ENCODE data around the gene OR10J1. TPM values are rescaled to one million over a fixed set of nuclear protein-coding genes. Genes with fewer than 3 reads are reported as not detected.

The OR10J1 gene, protein sequence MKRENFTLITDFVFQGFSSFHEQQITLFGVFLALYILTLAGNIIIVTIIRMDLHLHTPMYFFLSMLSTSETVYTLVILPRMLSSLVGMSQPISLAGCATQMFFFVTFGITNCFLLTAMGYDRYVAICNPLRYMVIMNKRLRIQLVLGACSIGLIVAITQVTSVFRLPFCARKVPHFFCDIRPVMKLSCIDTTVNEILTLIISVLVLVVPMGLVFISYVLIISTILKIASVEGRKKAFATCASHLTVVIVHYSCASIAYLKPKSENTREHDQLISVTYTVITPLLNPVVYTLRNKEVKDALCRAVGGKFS
- not detected for total RNA-seq

DNA sequence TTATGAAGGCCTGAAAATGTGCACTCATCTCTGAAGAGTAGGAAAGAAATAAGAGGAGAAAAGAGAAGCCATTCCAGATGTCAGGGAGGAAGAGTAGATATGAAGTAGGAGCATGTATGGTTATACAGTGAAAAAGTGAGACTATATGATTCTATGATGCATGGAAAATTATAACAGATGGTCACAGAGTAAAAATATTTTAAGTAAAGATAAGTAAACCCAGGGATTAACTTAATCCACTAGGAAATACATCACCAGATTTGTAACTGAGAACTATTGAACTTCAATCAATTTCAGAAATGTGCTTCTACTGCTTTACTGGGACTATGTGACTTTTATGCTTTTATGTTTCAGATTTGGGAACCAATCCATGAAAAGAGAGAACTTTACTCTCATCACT is at the start of gene OR10J1:
TSS of gene OR10J1 (plus strand) at position 301 of the 400 bp plus-strand sequence. CDS start at position 371, 70 bp downstream.
- ATAC-seq (ENCODE audit: low FRiP score in 2 of 2), result no peak
- no peak for DNase-seq
- H3K9me3 ChIP-seq, result no peaks in the 10 kb centered on the region

DNA sequence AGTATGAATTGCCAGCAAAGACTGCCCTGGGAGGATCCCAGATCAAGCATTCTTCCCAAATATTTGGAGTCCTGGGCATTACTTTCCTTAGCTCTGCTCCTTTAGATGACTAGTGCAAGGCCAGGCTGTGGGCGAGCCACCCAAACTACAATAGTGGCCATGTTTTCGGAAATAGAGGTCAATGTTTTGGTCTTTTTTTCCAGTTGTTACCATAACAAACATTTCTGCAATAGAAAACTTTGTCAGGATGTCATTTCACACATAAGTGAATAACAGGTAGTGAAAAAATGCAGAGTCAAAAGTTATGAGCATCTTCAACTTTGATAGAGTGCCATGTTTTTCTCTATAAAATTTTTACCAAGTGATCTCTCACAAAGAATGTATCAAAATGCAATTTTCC is 32.7 kb upstream of the OR10J1 start:
- DNase-seq (no peak), ATAC-seq (ENCODE audit: low FRiP score in 2 of 2) (no peak)
- no peak overlapping the region for H3K4me3 ChIP-seq
- H3K4me1 ChIP-seq, result no peaks in the 10 kb centered on the region
- H3K27ac ChIP-seq, result no peak overlapping the region
- no peaks in the 10 kb centered on the region for H3K9me3 ChIP-seq
- H3K27me3 ChIP-seq, result no peaks in the 10 kb centered on the region
- H3K36me3 ChIP-seq, result no peaks in the 10 kb centered on the region
- 79 to 91% methylated on average over 2 of the region's 2 CpGs for WGBS, 2 donors
- no peak for TF ChIP-seq POLR2AphosphoS5 (IDR thresholded peaks at IDR 0.05)
- TF ChIP-seq, protein P1, sequence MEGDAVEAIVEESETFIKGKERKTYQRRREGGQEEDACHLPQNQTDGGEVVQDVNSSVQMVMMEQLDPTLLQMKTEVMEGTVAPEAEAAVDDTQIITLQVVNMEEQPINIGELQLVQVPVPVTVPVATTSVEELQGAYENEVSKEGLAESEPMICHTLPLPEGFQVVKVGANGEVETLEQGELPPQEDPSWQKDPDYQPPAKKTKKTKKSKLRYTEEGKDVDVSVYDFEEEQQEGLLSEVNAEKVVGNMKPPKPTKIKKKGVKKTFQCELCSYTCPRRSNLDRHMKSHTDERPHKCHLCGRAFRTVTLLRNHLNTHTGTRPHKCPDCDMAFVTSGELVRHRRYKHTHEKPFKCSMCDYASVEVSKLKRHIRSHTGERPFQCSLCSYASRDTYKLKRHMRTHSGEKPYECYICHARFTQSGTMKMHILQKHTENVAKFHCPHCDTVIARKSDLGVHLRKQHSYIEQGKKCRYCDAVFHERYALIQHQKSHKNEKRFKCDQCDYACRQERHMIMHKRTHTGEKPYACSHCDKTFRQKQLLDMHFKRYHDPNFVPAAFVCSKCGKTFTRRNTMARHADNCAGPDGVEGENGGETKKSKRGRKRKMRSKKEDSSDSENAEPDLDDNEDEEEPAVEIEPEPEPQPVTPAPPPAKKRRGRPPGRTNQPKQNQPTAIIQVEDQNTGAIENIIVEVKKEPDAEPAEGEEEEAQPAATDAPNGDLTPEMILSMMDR (IDR thresholded peaks at IDR 0.05), result no peak
- TF ChIP-seq POLR2A (IDR thresholded peaks at IDR 0.05), result no peak
- TF ChIP-seq EP300 (IDR thresholded peaks at IDR 0.05), result no peak

More for the DNA sequence above, at the start of gene OR10J1:
- Histone ChIP-seq H3K27me3 (no peaks in the 10 kb centered on the region), H3K27ac (no peak within 1 kb of the TSS), H3K36me3 (no peaks in the 10 kb centered on the region), H3K4me1 (no peaks in the 10 kb centered on the region), H3K4me3 (no peak within 1 kb of the TSS)
- TF ChIP-seq POLR2AphosphoS5 (IDR thresholded peaks at IDR 0.05) (no peak), EP300 (IDR thresholded peaks at IDR 0.05) (no peak), POLR2A (IDR thresholded peaks at IDR 0.05) (no peak)
- TF ChIP-seq, protein P1 (IDR thresholded peaks at IDR 0.05), result no peak

DNA sequence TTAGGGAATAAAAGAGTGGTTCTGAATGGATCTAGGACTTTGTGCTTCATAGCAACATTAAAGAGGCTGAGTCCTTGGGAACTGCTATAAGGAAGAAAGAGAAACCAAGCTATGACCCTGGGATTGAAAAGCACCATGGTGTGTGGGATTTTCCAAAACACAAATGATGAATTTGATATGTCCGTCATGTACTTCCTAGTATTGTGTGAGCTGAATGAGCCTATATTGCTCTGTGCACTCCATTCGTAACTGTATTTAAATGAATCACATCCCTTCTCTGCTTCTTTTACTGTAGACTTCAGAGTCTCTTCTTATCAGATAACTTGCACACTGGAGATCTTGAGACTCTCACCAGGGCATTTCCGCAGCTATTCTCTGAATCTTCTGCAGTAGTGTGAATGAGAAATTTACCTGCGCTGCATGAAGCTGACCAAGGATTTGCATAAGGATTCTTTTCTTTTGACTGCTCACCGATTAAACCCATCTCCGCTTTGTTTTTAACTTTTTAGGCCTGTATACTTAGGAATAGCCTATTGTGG is 30.6 kb upstream of the OR10J1 start:
- TF ChIP-seq EP300 (IDR thresholded peaks at IDR 0.05), result peak in 1 of 4 donors; percentile 17
- TF ChIP-seq POLR2A (IDR thresholded peaks at IDR 0.05), result no peak

DNA sequence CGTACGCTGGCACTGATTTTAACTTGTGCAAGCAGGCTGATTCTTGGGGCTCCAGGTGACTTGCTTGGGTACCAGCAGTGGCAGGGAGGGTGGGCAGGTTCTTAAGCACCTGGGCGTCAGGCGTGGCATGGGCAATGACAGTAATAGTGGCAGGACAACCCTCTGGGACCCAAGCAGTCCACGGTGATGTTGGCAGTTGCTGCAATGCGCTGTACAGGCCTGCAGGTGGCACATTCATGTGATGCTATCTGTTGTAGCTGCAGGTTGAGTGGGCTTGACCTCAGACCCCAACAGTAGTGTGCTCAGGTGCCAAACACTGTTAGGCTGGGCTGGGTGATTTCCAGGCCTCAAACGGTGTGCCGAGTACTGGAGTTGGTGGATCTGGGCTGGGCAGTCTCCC is 17.7 kb upstream of the OR10J1 start:
- ATAC-seq (ENCODE audit: low FRiP score in 2 of 2) (peak in 1 of 2 donors; percentile 26), DNase-seq (no peak)
- TF ChIP-seq, protein P1 (IDR thresholded peaks at IDR 0.05), result peak in 1 of 6 experiments; percentile 14
- TF ChIP-seq EP300 (IDR thresholded peaks at IDR 0.05), result no peak
- Histone ChIP-seq H3K36me3 (no peaks in the 10 kb centered on the region), H3K4me1 (no peaks in the 10 kb centered on the region), H3K4me3 (no peak overlapping the region), H3K27ac (no peak overlapping the region), H3K27me3 (no peaks in the 10 kb centered on the region), H3K9me3 (peaks cover 0 to 10% (median 8%) of the 10 kb centered on the region in 4 donors)
- WGBS, 2 donors, result 57 to 93% methylated on average over 3 to 8 of the region's 8 CpGs

More for the DNA sequence above, 30.6 kb upstream of the OR10J1 start:
- Histone ChIP-seq H3K4me1 (no peaks in the 10 kb centered on the region), H3K27ac (no peak overlapping the region), H3K36me3 (no peaks in the 10 kb centered on the region), H3K27me3 (no peaks in the 10 kb centered on the region), H3K4me3 (no peak overlapping the region), H3K9me3 (no peaks in the 10 kb centered on the region)
- ATAC-seq (ENCODE audit: low FRiP score in 2 of 2), result no peak
- no peak for DNase-seq
- whole genome bisulfite sequencing, 2 donors, result 62 to 69% methylated on average over 6 of the region's 6 CpGs

DNA sequence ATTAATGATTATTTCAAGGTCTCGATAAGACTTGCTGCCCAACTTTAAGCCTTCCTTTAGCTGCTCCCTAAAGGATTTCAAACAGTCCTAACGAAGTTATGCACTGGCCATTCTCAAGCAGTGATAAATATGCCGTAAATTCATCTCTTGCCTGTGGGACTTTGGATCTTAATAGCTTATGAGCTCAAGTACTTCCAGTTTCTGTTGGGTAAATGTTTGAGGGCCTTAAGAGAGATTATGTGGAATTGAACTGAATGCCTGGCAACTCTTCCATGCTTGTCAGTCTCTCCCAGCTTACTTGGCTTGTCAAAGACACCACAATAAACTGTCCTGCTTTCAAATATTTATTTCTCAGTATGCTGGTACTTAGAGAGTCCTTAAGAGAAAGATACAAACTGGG is 11.0 kb upstream of the OR10J1 start:
- Histone ChIP-seq H3K27ac (no peak overlapping the region), H3K4me3 (no peak overlapping the region), H3K27me3 (no peaks in the 10 kb centered on the region), H3K36me3 (no peaks in the 10 kb centered on the region), H3K9me3 (no peaks in the 10 kb centered on the region), H3K4me1 (no peaks in the 10 kb centered on the region)
- TF ChIP-seq POLR2A (IDR thresholded peaks at IDR 0.05) (no peak), POLR2AphosphoS5 (IDR thresholded peaks at IDR 0.05) (no peak), EP300 (IDR thresholded peaks at IDR 0.05) (no peak)
- TF ChIP-seq, protein P1 (IDR thresholded peaks at IDR 0.05), result no peak
- 69 to 73% methylated on average over 3 of the region's 3 CpGs for WGBS, 2 donors
- DNase-seq (no peak), ATAC-seq (ENCODE audit: low FRiP score in 2 of 2) (no peak)
